GM18909 (cell line): ENCODE measurements around the gene ANO1.

Experiments
- ATAC-seq: cut with Tn5 transposase; IDR thresholded peaks from one replicate; pipeline ENCODE4 v1.9.1; 2021; ENCODE audit warnings: mild to moderate bottlenecking; ENCODE audit not compliant: unreplicated experiment, poor library complexity

ANO1 gene

DNA sequence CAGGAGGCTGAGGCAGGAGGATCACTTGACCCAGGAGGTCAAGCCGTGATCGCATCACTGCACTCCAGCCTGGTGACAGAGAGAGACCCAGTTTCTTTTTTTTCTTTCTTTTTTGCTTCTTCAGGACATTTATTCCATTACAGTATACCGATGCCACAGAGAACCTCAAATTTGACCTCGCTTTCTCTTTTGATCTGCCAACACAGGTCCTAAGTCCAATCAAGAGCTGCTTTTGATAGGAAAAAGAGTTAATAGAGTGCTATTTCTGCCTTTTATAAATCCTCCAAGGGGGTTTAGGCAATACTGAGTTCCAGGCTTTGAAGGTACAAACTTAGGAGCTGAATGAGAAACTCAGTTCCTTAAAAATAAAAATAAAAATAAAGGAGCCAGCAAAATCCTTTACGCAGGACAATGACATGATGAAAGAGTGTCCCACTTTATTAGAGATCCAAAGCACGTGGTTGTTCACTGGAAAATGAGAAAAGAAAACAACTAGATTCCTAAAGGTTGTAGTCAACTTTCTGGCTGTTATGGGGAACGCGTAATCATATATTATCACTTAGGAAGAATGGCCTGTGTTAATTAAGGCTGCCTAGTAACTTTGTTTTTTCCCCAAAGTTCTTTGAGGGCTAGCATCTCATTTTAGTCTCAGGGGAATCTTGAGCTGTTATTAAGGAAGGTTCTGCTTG lies 152.2 kb downstream of the ANO1 start:
- no peak for ATAC-seq

DNA sequence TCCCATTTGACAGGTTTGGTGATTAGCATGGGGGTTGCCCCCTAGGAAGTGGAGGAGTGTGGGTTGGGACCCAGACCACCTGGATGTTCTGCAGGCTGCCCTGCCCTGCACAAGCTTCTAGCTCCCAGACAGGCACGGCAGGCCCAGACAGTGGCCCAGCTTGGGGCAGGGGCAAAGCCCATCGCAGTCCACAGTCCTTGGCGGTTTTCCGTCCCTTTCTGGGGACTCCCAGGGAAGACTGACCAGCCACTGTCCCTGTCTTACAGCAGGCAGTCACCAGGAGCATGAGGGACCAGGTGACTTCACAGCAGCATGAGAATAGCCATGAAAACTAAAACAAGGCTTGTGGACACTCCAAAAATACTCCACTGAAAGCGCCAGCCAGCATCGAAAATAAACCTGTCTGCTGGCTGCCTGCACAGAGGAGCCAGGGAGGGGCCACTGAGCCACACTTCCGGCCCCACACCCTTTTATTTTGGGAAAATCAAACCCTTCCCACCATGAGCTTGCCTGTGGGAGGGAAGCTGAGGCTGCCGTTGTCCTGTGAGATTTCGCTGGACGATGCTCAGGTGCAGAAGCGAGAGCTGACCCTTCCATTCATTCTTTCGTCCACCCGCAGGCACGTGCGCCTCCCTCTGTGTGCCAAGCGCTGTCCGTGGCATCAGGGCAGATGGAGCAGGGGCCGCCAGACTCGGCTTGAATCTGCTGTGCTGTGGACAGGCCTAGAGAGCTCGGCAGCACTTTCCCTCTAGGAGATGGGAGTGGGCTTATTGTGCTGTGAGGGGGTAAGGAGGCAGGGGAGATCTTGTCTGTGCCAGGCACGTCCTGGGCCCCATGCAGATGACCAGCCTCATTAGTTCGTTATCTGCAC lies 153.0 kb downstream of the ANO1 start:
- no peak for ATAC-seq

DNA sequence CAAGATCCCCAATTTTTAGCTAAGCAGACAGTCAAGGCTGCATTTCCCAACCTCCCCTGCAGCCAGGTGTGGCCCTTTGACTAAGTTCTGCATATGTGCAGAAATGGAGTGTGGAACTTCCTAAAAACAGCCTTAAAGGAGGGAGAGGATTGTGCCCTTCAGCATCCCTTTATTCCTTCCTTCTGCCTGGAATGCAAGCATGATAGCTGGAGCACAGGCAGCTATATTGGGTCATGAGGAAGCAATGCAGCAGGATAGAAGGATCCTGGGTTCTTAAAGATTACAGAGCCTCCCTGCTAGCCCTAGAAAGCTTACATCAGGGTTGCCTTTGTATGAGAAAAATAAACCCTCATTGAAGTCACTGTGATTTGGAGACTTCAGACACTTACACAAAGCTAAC lies 154.9 kb downstream of the ANO1 start:
- ATAC-seq: no peak

DNA sequence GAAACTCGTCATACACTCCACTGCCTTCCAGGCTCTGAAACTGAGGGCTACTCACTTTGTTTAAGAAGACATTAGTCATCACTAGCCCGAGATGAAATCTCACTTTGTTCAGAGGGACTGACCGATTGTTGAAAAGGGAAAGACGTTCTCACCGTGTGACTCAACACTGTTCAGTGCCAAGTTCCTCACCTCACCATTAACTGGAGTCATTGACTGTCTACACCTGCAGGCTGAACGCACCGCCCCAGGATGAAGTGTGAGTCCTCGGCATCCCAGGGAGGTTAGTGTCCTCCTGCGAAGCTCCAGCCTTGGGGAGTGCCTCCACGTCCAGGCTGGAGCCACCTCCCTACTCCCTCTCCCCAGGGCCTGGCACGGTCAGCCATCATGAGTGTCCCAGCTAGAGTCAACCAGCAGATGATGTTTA lies 155.4 kb downstream of the ANO1 start:
- ATAC-seq: no peak

DNA sequence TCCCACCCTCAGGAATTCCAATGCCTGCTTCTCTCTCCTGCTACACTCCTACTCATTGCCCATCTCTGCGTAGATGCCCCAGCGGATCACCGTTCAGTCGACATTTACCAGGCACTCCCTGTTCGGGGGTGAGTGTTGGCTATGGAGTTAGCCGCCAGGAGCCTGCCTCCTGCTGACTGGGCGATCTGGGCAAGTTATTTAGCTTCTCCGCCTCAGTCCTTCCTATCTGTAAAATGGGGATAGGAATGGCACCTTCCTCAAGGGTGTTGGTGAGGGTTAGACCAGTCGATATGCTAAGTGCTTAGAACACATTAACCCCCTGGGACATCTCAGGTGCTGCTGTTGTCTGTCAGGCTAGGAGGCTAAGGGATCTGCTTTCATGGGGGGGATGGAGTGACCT lies 155.8 kb downstream of the ANO1 start:
- no peak for ATAC-seq
